Right cardiac atrium (tissue), 5 donors: ENCODE data around the gene XCR1. TPM values are rescaled to one million over a fixed set of nuclear protein-coding genes. Genes with fewer than 3 reads are reported as not detected.

ENCODE experiments used
- ATAC-seq, 2 donors: fragments of 200-7000 bp; cut with Tn5 transposase; one replicate each; pipeline versions ENCODE4 v1.8.0 to v1.9.1; 2020; ENCODE audit warnings: moderate library complexity in 2 of 2, mild to moderate bottlenecking in 1 of 2
- DNase-seq, 3 donors: peaks; one replicate each; pipeline ENCODE4 v3.0.0-alpha.2; 2020
- H3K27ac ChIP-seq: one replicate; pipeline ENCODE4 v1.5.1; 2013; ENCODE audit warnings: mild to moderate bottlenecking, low read length, control low read depth, moderate library complexity
- H3K27me3 ChIP-seq: one replicate; pipeline ENCODE4 v1.6.1; 2013; ENCODE audit not compliant: control insufficient read depth, insufficient read depth
- H3K4me1 ChIP-seq: one replicate; pipeline ENCODE4 v1.6.1; 2013; ENCODE audit warnings: low read length; ENCODE audit not compliant: control insufficient read depth, insufficient read depth
- H3K4me3 ChIP-seq: one replicate; pipeline ENCODE4 v1.5.1; 2013; ENCODE audit warnings: low read length, control low read depth
- H3K9me3 ChIP-seq: one replicate; pipeline ENCODE4 v1.6.1; 2013; ENCODE audit warnings: low read length; ENCODE audit not compliant: control insufficient read depth
- WGBS: extraction: QIAGEN DNeasy Blood & Tissue Kit; methylation state at CpG from one replicate; pipeline ENCODE4 v1.1.7; 2013; 5-methylcytosine and 5-hydroxymethylcytosine counted together
- intact Hi-C, 4 donors: fragments of 100-400 bp; cut with DNase I; formaldehyde crosslinking; loops; one replicate each; pipeline versions ENCODE4 v1.11.0 to v1.14.0; 2022 to 2023
- polyA plus RNA-seq: library from polyadenylated mRNA; stranded (reverse); fragments of 200-250 nt; gene quantifications from one replicate; pipeline ENCODE4 v1.2.3, GENCODE V29; 2013
- total RNA-seq, 4 donors: library from RNA; stranded (reverse); fragmentation: NEBNext Ultra II Directional; extraction: Animal tissue kit (Norgen Biotek cat#: 25700); gene quantifications; one replicate each; pipeline ENCODE4 v1.2.1, GENCODE V29; 2021
- donor health status: healthy with polysubstance abuse.
- donor health status: DM: no; HTN: yes; CAD: no.
- donor health status: DM: no; HTN: no; CAD: no.
- donor health status: DM: no; HTN: yes; CAD: no; lungs with severe emphysema.
- donor health status: DM: yes; HTN: yes; CAD: no.

XCR1 gene
- total and polyA plus RNA-seq, 5 donors, result 0.06 TPM; not detected in 4

DNA sequence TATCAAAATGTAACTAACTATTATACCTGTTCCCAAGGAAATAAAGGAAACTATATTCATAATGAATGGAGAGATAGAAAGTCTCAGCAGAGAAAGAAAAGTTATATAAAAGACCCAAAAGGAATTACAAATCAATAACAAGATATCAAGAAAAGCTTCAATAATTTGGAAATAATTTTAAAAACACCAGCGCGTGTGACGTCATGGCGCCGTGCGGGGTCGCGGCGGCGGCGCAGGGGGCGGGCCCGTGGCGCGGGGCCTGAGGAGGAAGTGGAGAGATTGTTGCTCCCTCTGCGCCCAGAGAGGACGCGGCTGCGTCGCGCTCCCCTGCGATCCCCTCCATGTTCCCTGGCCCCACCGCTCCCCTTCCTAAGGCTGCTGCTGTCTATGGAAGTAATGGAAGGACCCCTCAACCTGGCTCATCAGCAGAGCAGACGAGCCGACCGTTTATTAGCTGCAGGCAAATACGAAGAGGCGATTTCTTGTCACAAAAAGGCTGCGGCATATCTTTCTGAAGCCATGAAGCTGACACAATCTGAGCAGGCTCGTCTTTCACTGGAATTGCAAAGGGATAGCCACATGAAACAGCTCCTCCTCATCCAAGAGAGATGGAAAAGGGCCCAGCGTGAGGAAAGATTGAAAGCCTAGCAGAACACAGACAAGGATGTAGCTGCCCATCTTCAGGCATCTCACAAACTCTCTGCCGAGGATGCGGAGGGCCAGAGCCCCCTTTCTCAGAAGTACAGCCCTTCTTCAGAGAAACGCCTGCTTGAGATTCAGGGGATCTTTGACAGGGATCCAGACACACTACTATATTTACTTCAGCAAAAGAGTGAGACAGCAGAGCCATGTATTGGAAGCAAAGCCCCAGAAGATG, 4.1 kb downstream of the XCR1 start:
- ATAC-seq, result no peak
- H3K4me3 ChIP-seq, result no peak overlapping the region
- no peak overlapping the region for H3K27ac ChIP-seq
- H3K4me1 ChIP-seq, result no peaks in the 10 kb centered on the region
- peaks cover 1% of the 10 kb centered on the region for H3K9me3 ChIP-seq
- intact Hi-C loops, result no loop called here
- WGBS, result 88% methylated on average over 34 of the region's 34 CpGs
- peak in 1 of 3 donors; percentile 47 for DNase-seq
- no peaks in the 10 kb centered on the region for H3K27me3 ChIP-seq

DNA sequence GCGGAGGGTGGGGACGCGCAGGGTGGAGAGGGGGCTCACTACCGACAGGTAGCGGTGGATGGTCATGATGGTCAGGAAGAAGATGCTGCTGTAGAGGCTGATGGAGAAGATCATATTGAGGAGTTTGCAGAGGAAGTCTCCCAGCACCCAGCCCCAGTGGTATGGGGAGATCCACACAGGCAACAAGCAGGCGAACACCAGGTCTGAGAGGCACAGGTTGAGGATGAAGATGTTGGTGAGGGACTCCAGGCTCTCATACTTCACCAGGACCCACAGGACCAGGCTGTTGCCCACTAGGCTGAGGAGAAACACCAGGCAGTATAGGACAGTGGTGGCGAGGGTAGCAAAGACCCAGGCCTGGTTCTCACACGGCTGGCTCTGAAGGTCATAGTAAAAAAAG, 5.8 kb downstream of the XCR1 start:
- no peak overlapping the region for H3K27ac ChIP-seq
- DNase-seq (no peak), ATAC-seq (no peak)
- no peaks in the 10 kb centered on the region for H3K27me3 ChIP-seq
- H3K4me3 ChIP-seq, result no peak overlapping the region
- 97% methylated on average over 8 of the region's 8 CpGs for WGBS
- intact Hi-C loops, result no loop called here
- H3K9me3 ChIP-seq, result no peaks in the 10 kb centered on the region
- no peaks in the 10 kb centered on the region for H3K4me1 ChIP-seq

GRCh38 chr3:46020766-46021510, 6.3 kb downstream of the XCR1 start:
- DNase-seq (no peak), ATAC-seq (no peak)
- Histone ChIP-seq H3K4me1 (no peaks in the 10 kb centered on the region), H3K4me3 (no peak overlapping the region), H3K27ac (no peak overlapping the region), H3K27me3 (no peaks in the 10 kb centered on the region), H3K9me3 (no peaks in the 10 kb centered on the region)
- intact Hi-C loops, result no loop called here
- WGBS, result 95% methylated on average over 37 of the region's 37 CpGs

- DNase-seq, result no peak
- Histone ChIP-seq H3K27ac (no peak overlapping the region), H3K27me3 (no peaks in the 10 kb centered on the region), H3K9me3 (no peaks in the 10 kb centered on the region), H3K4me3 (no peak overlapping the region), H3K4me1 (no peaks in the 10 kb centered on the region)
- ATAC-seq, result no peak
- intact Hi-C loops, result no loop called here
- WGBS, result 91% methylated on average over 1 of the region's 1 CpG
Measured at GRCh38 chr3:46019707-46020106, 7.6 kb downstream of the XCR1 start.

DNA sequence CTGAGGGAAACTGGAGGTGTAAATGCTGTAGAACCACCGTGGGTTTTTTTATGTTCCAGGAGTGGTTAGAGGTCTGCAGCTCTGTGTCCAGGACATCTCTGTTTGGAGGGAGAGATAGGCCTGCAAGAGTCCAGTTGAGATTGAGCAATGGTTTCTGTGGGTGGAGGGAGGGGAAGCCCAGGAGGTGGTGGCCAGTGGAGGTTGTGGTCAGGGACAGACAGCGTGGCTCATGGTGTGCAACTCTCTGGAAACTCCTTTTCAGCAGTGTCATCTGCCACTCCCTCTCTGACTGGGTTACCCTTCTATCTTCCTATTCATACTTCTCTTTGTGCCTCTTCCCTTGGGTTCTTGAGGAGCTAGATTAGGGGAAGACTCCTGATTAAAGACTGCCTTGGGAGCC, 9.6 kb downstream of the XCR1 start:
- H3K27ac ChIP-seq, result no peak overlapping the region
- 82% methylated on average over 2 of the region's 2 CpGs for WGBS
- intact Hi-C loops, result no loop called here

DNA sequence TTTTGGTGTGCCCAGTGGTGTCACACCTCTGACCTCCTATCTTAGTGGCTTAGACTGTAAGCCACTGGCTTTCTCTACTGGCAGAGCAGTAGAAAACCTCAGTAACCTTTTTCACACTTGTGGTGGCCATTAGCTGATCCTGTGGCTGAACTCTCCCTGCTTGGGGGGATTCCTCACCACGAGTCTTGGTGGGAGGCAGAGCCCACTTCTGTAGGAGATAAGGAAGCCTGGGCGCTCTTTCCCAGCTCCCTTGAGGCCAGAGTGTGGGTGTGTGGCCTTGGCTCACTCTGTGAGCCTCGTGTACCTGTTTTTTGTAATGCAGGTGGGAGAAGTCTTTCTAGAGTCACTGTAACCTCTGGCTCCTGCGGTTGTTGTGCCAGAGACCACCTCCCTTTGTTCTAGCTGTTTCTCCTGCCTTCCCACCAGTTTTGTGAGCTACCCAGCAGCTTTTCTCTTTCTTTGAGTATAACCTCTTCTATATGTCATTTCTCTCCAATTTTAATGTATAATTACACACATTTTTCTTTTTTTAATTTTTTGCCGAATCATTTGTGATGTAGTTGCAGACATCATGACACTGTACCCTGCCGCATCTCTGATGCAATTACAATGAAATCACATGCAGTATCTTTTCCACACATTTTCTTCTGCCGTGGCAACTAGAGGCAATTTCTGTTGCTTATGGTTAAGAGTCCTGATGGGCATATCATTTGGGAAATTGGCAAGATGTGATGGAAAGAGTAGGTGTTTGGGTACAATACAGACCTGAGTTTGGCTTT, 13.8 kb downstream of the XCR1 start:
- no peak overlapping the region for H3K4me3 ChIP-seq
- no peaks in the 10 kb centered on the region for H3K27me3 ChIP-seq
- ATAC-seq, result no peak
- DNase-seq, result no peak
- H3K4me1 ChIP-seq, result no peaks in the 10 kb centered on the region
- WGBS, result 75% methylated on average over 7 of the region's 7 CpGs
- intact Hi-C loops, result no loop called here
- H3K9me3 ChIP-seq, result no peaks in the 10 kb centered on the region
- H3K27ac ChIP-seq, result no peak overlapping the region

More for the DNA sequence above, 9.6 kb downstream of the XCR1 start:
- Histone ChIP-seq H3K4me3 (no peak overlapping the region), H3K27me3 (no peaks in the 10 kb centered on the region), H3K9me3 (no peaks in the 10 kb centered on the region), H3K4me1 (no peaks in the 10 kb centered on the region)
- DNase-seq (no peak), ATAC-seq (peak; percentile 62)

DNA sequence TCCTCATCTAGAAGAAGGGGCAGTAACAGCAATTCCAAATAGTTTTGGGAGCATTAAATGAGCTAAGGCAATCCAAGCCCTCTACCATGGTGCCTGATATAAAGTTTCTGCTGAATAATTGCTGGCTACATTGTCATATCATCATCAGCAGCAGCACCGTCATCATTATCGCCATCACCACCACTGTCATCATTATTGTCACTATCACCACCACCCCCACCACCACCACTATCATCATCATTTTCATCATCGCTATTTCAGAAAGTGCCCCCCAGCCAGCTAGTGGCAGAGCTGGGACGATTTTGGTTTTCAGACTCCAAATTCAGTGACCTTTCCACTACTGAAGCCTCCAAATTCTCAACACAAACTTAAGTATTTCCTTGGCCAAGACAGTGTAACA, 15.0 kb downstream of the XCR1 start:
- H3K4me1 ChIP-seq, result no peaks in the 10 kb centered on the region
- ATAC-seq, result no peak
- no peaks in the 10 kb centered on the region for H3K9me3 ChIP-seq
- no peak overlapping the region for H3K4me3 ChIP-seq
- H3K27me3 ChIP-seq, result no peaks in the 10 kb centered on the region
- no peak overlapping the region for H3K27ac ChIP-seq
- intact Hi-C loops, result no loop called here
- no peak for DNase-seq
- 77% methylated on average over 4 of the region's 4 CpGs for WGBS

GRCh38 chr3:46010519-46011113, 16.7 kb downstream of the XCR1 start:
- H3K27me3 ChIP-seq, result no peaks in the 10 kb centered on the region
- no peaks in the 10 kb centered on the region for H3K9me3 ChIP-seq
- no peak overlapping the region for H3K4me3 ChIP-seq
- DNase-seq (no peak), ATAC-seq (no peak)
- intact Hi-C loops, result no loop called here
- peaks cover 2% of the 10 kb centered on the region for H3K4me1 ChIP-seq
- 94% methylated on average over 2 of the region's 2 CpGs for WGBS
- no peak overlapping the region for H3K27ac ChIP-seq

- Histone ChIP-seq H3K27me3 (no peaks in the 10 kb centered on the region), H3K9me3 (no peaks in the 10 kb centered on the region), H3K27ac (no peak overlapping the region), H3K4me1 (peaks cover 2% of the 10 kb centered on the region), H3K4me3 (no peak overlapping the region)
- DNase-seq (no peak), ATAC-seq (no peak)
- 90% methylated on average over 6 of the region's 6 CpGs for WGBS
- intact Hi-C loops, result no loop called here
Measured at GRCh38 chr3:46008058-46008457, 19.2 kb downstream of the XCR1 start.

DNA sequence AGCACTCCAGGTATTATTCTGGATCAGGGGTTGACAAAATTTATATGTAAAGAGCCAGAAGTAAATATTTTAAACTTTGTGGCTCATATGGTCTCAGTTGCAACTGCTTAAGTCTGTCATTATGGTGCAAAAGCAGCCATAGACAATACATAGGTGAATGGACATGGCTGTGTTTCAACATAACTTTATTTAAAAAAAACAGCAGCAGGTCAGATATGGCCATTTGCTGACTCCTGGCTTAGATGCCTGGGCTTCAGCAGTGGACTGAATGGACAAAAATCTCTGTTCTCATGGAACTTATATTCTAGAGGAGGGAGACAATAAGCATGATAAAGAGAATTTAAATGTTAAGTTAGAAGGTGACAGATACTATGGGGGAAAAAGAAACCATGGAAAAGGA, 20.0 kb downstream of the XCR1 start:
- peaks cover 2% of the 10 kb centered on the region for H3K4me1 ChIP-seq
- DNase-seq (no peak), ATAC-seq (no peak)
- intact Hi-C loops, result no loop called here
- H3K9me3 ChIP-seq, result no peaks in the 10 kb centered on the region
- no peak overlapping the region for H3K27ac ChIP-seq
- no peak overlapping the region for H3K4me3 ChIP-seq
- H3K27me3 ChIP-seq, result no peaks in the 10 kb centered on the region
